Adrenal gland (tissue), 12 donors: ENCODE data around the gene LIPA. TPM values are rescaled to one million over a fixed set of nuclear protein-coding genes. Genes with fewer than 3 reads are reported as not detected.

Source experiments
- DNase-seq, 7 donors: peaks; one replicate each; pipeline ENCODE4 v3.0.0-alpha.2; 2019 to 2020
- H3K27ac ChIP-seq, 5 donors: fragments of 200-600 bp; sonication (generic) in 4 of 5; 1 replicate in 3 of 5; 2 replicates in 2 of 5; pipeline versions ENCODE4 v1.5.1 to v1.8.0; 2016 to 2020; ENCODE audit warnings: mild to moderate bottlenecking in 1 of 5
- H3K27me3 ChIP-seq: fragments of 200-600 bp; 2 replicates; pipeline ENCODE4 v1.8.0; 2021
- H3K36me3 ChIP-seq, 2 donors: fragments of 200-600 bp; replicated peaks in 1 of 2; 1 replicate in 1 of 2; 2 replicates in 1 of 2; pipeline versions ENCODE4 v1.5.1 to v1.8.0; 2018 to 2022
- H3K4me1 ChIP-seq, 2 donors: fragments of 200-600 bp; replicated peaks in 1 of 2; 1 replicate in 1 of 2; 2 replicates in 1 of 2; pipeline versions ENCODE4 v1.5.1 to v1.8.0; 2018 to 2021
- H3K4me3 ChIP-seq, 4 donors: fragments of 200-600 bp; sonication (generic) in 3 of 4; one replicate each; pipeline ENCODE4 v1.5.1; 2016 to 2018
- H3K9me3 ChIP-seq, 3 donors: fragments of 200-600 bp; sonication (generic) in 1 of 3; replicated peaks in 1 of 3; 1 replicate in 2 of 3; 2 replicates in 1 of 3; pipeline versions ENCODE4 v1.5.1 to v1.8.0; 2016 to 2021
- CTCF ChIP-seq, 6 experiments: fragments of 450-650 bp in 4 of 6; fragments of 200-600 bp in 2 of 6; sonication (generic) in 1 of 6; IDR thresholded peaks; 1 replicate in 5 of 6; 2 replicates in 1 of 6; pipeline versions ENCODE4 v1.5.1 to v1.8.0; 2016 to 2021; ENCODE audit warnings: antibody characterized with exemption in 6 of 6, mild to moderate bottlenecking in 2 of 6, moderate library complexity in 1 of 6
- POLR2A ChIP-seq, 2 donors: fragments of 450-650 bp; IDR thresholded peaks; one replicate each; pipeline ENCODE4 v1.6.1; 2017; ENCODE audit warnings: antibody characterized with exemption in 2 of 2, mild to moderate bottlenecking in 2 of 2, moderate library complexity in 1 of 2
- WGBS, 4 donors: extraction: QIAGEN DNeasy Blood & Tissue Kit in 2 of 4; methylation state at CpG; one replicate each; pipeline versions ENCODE4 v1.1.5 to v1.1.7; 2013 to 2017; 5-methylcytosine and 5-hydroxymethylcytosine counted together
- intact Hi-C, 2 donors: fragments of 100-400 bp; cut with DNase I; formaldehyde crosslinking; loops; one replicate each; pipeline versions ENCODE4 v1.14.1 to v1.15.0; 2022 to 2023
- polyA plus RNA-seq, 3 donors: library from polyadenylated mRNA; stranded (reverse); fragments of 200-250 nt in 2 of 3; fragments of 350-450 nt in 1 of 3; fragmentation: Illumina TruSeq in 1 of 3; extraction: RNeasy Lipid Tissue Mini Kit (QIAGEN cat#74804) in 1 of 3; gene quantifications; one replicate each; pipeline ENCODE4 v1.2.3, GENCODE V29; 2013 to 2014
- total RNA-seq, 9 donors: library from RNA; depleted of rRNA in 4 of 9; stranded (reverse); fragments of >200 nt in 4 of 9; fragments of 120-200 nt in 1 of 9; fragmentation: NEBNext Ultra II Directional in 1 of 9; extraction: Animal tissue kit (Norgen Biotek cat#: 25700) in 1 of 9; gene quantifications; one replicate each; pipeline versions ENCODE4 v1.1.0 to v1.2.4, GENCODE V29; 2013 to 2023
- donor health status: healthy with polysubstance abuse.
- donor health status: Bipolar disorder and iron deficiency.
- donor health status: DM: yes; HTN: yes; CAD: no.
- donor health status: DM: no; HTN: no; CAD: no.
- donor health status: DM: no; HTN: no; CAD: no.
- donor health status: DM: yes; HTN: yes; CAD: no.

Gene LIPA
- total and polyA plus RNA-seq, 12 donors: 15.9 to 202 (median 109) TPM

- no peak overlapping the region for H3K4me3 ChIP-seq
- peaks cover 0 to 3% of the 10 kb centered on the region in 2 donors for H3K36me3 ChIP-seq
- TF ChIP-seq POLR2A (IDR thresholded peaks at IDR 0.05) (no peak), CTCF (IDR thresholded peaks at IDR 0.05) (no peak)
- peak overlapping the region in 3 of 5 donors; percentile 9 to 72 (median 13) for H3K27ac ChIP-seq
- peaks cover 0 to 6% of the 10 kb centered on the region in 2 donors for H3K4me1 ChIP-seq
- intact Hi-C loops: no loop called here
- WGBS, 4 donors: 69 to 74% (median 72%) methylated on average over 12 of the region's 12 CpGs
- no peaks in the 10 kb centered on the region for H3K27me3 ChIP-seq
- DNase-seq: peak; percentile 45 to 78 (median 61)
- no peaks in the 10 kb centered on the region for H3K9me3 ChIP-seq
Observed at GRCh38 chr10:89235073-89235798, 16.3 kb downstream of the LIPA start.

- TF ChIP-seq CTCF (IDR thresholded peaks at IDR 0.05): no peak
- no peak for TF ChIP-seq POLR2A (IDR thresholded peaks at IDR 0.05)
- H3K36me3 ChIP-seq: no peaks in the 10 kb centered on the region
- no peak for DNase-seq
- WGBS, 4 donors: 82 to 92% (median 85%) methylated on average over 2 of the region's 2 CpGs
- H3K4me3 ChIP-seq: no peak overlapping the region
- no peaks in the 10 kb centered on the region for H3K9me3 ChIP-seq
- H3K4me1 ChIP-seq: peaks cover 0 to 6% of the 10 kb centered on the region in 2 donors
- no peaks in the 10 kb centered on the region for H3K27me3 ChIP-seq
- no peak overlapping the region for H3K27ac ChIP-seq
- intact Hi-C loops: no loop called here
Observed at GRCh38 chr10:89233033-89233432, 18.5 kb downstream of the LIPA start.

GRCh38 chr10:89228962-89229361 lies 22.6 kb downstream of the LIPA start:
- Histone ChIP-seq H3K36me3 (no peaks in the 10 kb centered on the region), H3K27me3 (no peaks in the 10 kb centered on the region), H3K9me3 (no peaks in the 10 kb centered on the region), H3K27ac (no peak overlapping the region), H3K4me3 (no peak overlapping the region), H3K4me1 (no peaks in the 10 kb centered on the region)
- intact Hi-C loops: no loop called here
- TF ChIP-seq CTCF (IDR thresholded peaks at IDR 0.05): no peak
- no peak for TF ChIP-seq POLR2A (IDR thresholded peaks at IDR 0.05)
- DNase-seq: no peak

- Histone ChIP-seq H3K9me3 (no peaks in the 10 kb centered on the region), H3K4me3 (no peak overlapping the region), H3K36me3 (no peaks in the 10 kb centered on the region), H3K27ac (no peak overlapping the region), H3K4me1 (no peaks in the 10 kb centered on the region), H3K27me3 (no peaks in the 10 kb centered on the region)
- no peak for TF ChIP-seq CTCF (IDR thresholded peaks at IDR 0.05)
- intact Hi-C loops: no loop called here
- 92 to 100% (median 92%) methylated on average over 3 of the region's 3 CpGs for WGBS, 4 donors
- no peak for DNase-seq
Observed at GRCh38 chr10:89228146-89228545, 23.4 kb downstream of the LIPA start.
